HFFc6 (cell line): ENCODE measurements around the gene COL25A1. TPM values are rescaled to one million over a fixed set of nuclear protein-coding genes. Genes with fewer than 3 reads are reported as not detected.
"Not testable (repeated sequence)": the region's sequence is repeated elsewhere in the genome, so short reads cannot be mapped to it uniquely, and the experiment has no call there.

Experiments
- DNase-seq: peaks from one replicate; pipeline ENCODE4 v3.0.0-alpha.2; 2018
- H3K27ac Mint-ChIP-seq: 2 replicates; pipeline ENCODE4 v1.8.0; 2020; ENCODE audit warnings: mild to moderate bottlenecking, mixed read lengths
- H3K27me3 Mint-ChIP-seq: 2 replicates; pipeline ENCODE4 v1.8.0; 2021; ENCODE audit warnings: mild to moderate bottlenecking, moderate library complexity, mixed read lengths; ENCODE audit not compliant: insufficient read depth
- H3K36me3 Mint-ChIP-seq: 2 replicates; pipeline ENCODE4 v1.8.0; 2021; ENCODE audit warnings: low read depth, mixed read lengths
- H3K4me1 Mint-ChIP-seq: 2 replicates; pipeline ENCODE4 v1.8.0; 2020; ENCODE audit warnings: low read depth, mixed read lengths
- H3K4me3 Mint-ChIP-seq: 2 replicates; pipeline ENCODE4 v1.8.0; 2020; ENCODE audit warnings: mild to moderate bottlenecking, moderate library complexity, mixed read lengths
- H3K9me3 Mint-ChIP-seq: 2 replicates; pipeline ENCODE4 v1.8.0; 2020; ENCODE audit warnings: mild to moderate bottlenecking, mixed read lengths
- CTCF ChIP-seq: fragments of 200-600 bp; sonication (generic); IDR thresholded peaks from 2 replicates; pipeline ENCODE4 v1.5.0; 2021; ENCODE audit warnings: antibody characterized with exemption, mild to moderate bottlenecking
- total RNA-seq, 6 experiments: library from RNA; stranded (reverse); fragmentation: NEBNext Ultra II Directional; extraction: Animal tissue kit (Norgen Biotek cat#: 25700); gene quantifications; 2 replicates in 1 of 6; 3 replicates in 5 of 6; pipeline ENCODE4 v1.2.3, GENCODE V29; 2021

Gene COL25A1
- total RNA-seq, 6 experiments from 2014 or later, result not detected

DNA sequence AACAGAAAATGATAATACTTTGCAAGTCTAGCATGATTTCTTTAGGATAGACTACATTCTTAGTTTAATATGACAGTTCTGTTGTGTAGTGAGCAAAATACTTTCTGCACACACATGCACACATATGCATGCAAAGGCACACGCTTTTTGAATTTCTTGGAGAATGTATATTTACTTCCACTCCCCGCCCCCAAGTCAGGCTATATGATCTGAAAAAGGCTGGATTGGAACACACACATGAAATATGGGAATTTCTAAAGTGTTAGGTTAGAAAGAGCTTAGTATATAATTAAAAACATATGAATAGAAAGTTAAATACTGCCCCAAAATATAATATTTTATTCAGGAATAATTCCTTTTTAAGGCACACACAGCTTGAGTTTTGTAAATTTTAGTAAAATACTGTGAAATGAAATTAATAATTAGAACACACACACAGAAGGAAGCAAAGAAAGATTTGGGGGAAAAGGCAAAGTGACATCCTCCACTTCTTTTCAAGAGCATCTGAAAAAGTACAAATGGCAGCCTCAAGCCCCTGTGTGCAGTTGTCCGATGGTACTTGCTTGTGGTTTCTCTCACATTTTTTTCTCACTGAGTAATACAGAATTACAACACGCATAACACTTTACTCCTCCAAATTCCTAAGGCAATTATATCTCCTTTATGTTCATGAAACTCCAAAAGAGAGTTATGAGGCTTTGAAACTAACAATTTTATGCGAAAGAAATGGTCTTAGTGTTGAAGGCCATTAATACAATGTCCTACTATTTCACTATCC, 310.7 kb downstream of the COL25A1 start:
- TF ChIP-seq CTCF, result no peak
- no peak overlapping the region for H3K27ac Mint-ChIP-seq
- H3K4me3 Mint-ChIP-seq, result no peak overlapping the region
- H3K9me3 Mint-ChIP-seq, result peaks cover 6% of the 10 kb centered on the region
- H3K36me3 Mint-ChIP-seq, result no peaks in the 10 kb centered on the region
- DNase-seq, result peak; percentile 30
- H3K4me1 Mint-ChIP-seq, result peaks cover 6% of the 10 kb centered on the region
- peaks cover 8% of the 10 kb centered on the region; the same call in 1 of the 2 replicates for H3K27me3 Mint-ChIP-seq

- peaks cover 7% of the 10 kb centered on the region for H3K4me1 Mint-ChIP-seq
- DNase-seq, result no peak
- TF ChIP-seq CTCF, result no peak
- no peaks in the 10 kb centered on the region for H3K36me3 Mint-ChIP-seq
- H3K27me3 Mint-ChIP-seq, result peaks cover under 1% of the 10 kb centered on the region; the same call in 1 of the 2 replicates
- H3K4me3 Mint-ChIP-seq, result no peak overlapping the region
- no peaks in the 10 kb centered on the region; the same call in 1 of the 2 replicates for H3K9me3 Mint-ChIP-seq
- H3K27ac Mint-ChIP-seq, result no peak overlapping the region
These were observed 313.8 kb downstream of the COL25A1 start for GRCh38 chr4:108988464-108989195.

GRCh38 chr4:108984495-108984894, 318.0 kb downstream of the COL25A1 start:
- H3K9me3 Mint-ChIP-seq, DNase-seq, H3K27me3 Mint-ChIP-seq, H3K27ac Mint-ChIP-seq, H3K4me3 Mint-ChIP-seq, H3K36me3 Mint-ChIP-seq: not testable (repeated sequence)
- H3K4me1 Mint-ChIP-seq, result 0 out of 2 replicates have a peak, but pooled peaks cover 10% of the 10 kb centered on the region

GRCh38 chr4:108982402-108983185, 319.9 kb downstream of the COL25A1 start:
- H3K27ac Mint-ChIP-seq, result no peak overlapping the region

GRCh38 chr4:108980455-108981239, 321.8 kb downstream of the COL25A1 start:
- Mint-ChIP-seq H3K27me3 (peaks cover 3% of the 10 kb centered on the region; the same call in 1 of the 2 replicates), H3K4me1 (0 out of 2 replicates have a peak, but pooled peaks cover 10% of the 10 kb centered on the region), H3K36me3 (no peaks in the 10 kb centered on the region), H3K27ac (no peak overlapping the region), H3K4me3 (no peak overlapping the region), H3K9me3 (no peaks in the 10 kb centered on the region)
- no peak for TF ChIP-seq CTCF
- DNase-seq, result no peak

More at GRCh38 chr4:108982402-108983185, 319.9 kb downstream of the COL25A1 start:
- Mint-ChIP-seq H3K36me3 (no peaks in the 10 kb centered on the region), H3K9me3 (no peaks in the 10 kb centered on the region), H3K4me3 (no peak overlapping the region), H3K4me1 (0 out of 2 replicates have a peak, but pooled peaks cover 10% of the 10 kb centered on the region), H3K27me3 (peaks cover 3% of the 10 kb centered on the region; the same call in 1 of the 2 replicates)
- no peak for DNase-seq
- TF ChIP-seq CTCF, result no peak
